Transverse colon (tissue), 4 donors: ENCODE data around the gene ARNT2.

Source experiments
- EP300 ChIP-seq: sonication (generic); formaldehyde crosslinking; IDR thresholded peaks from one replicate; pipeline ENCODE4 v1.6.1; 2017; ENCODE audit warnings: antibody characterized with exemption, low read depth
- POLR2A ChIP-seq: fragments of 450-650 bp; IDR thresholded peaks from one replicate; pipeline ENCODE4 v1.6.1; 2016; ENCODE audit warnings: antibody characterized with exemption, mild to moderate bottlenecking, moderate library complexity
- POLR2AphosphoS5 ChIP-seq, 3 donors: sonication (generic); formaldehyde crosslinking; IDR thresholded peaks; one replicate each; pipeline ENCODE4 v1.6.1; 2016; ENCODE audit warnings: antibody characterized with exemption in 3 of 3
- TF ChIP-seq, protein P1 (sequence below), 5 experiments: fragments of 200-600 bp in 3 of 5; fragments of 450-650 bp in 2 of 5; sonication (generic) in 3 of 5; IDR thresholded peaks; 1 replicate in 2 of 5; 2 replicates in 3 of 5; pipeline ENCODE4 v1.5.1; 2016 to 2017; ENCODE audit warnings: antibody characterized with exemption in 5 of 5, inconsistent platforms in 3 of 5, mild to moderate bottlenecking in 2 of 5, moderate library complexity in 1 of 5

DNA sequence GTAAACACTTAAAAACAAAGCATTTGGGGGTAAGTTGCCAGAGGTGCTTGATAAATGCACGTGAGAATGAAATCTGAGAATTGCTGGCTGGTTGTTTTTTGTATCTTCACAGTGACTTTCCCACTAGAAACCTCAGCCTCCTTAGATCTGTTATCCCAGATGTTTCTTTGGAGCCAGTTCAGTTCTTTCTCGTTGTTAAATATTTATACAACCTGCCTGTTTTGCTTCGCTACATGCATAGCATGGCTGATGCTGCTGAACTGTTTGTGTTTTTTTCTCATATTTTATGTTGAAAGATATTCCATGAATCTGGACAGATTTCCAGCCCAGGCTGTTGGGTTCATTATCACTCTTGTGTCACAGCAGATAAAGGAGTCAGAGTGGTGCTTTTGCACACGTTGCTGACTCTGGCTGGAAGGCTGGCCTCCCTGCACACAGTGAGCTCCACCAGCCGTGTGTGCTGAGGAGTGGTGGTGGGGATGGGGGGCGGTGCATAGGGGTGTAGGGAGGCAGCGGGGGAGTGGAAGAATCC is 80.2 kb downstream of the ARNT2 start:
- TF ChIP-seq, protein P1, sequence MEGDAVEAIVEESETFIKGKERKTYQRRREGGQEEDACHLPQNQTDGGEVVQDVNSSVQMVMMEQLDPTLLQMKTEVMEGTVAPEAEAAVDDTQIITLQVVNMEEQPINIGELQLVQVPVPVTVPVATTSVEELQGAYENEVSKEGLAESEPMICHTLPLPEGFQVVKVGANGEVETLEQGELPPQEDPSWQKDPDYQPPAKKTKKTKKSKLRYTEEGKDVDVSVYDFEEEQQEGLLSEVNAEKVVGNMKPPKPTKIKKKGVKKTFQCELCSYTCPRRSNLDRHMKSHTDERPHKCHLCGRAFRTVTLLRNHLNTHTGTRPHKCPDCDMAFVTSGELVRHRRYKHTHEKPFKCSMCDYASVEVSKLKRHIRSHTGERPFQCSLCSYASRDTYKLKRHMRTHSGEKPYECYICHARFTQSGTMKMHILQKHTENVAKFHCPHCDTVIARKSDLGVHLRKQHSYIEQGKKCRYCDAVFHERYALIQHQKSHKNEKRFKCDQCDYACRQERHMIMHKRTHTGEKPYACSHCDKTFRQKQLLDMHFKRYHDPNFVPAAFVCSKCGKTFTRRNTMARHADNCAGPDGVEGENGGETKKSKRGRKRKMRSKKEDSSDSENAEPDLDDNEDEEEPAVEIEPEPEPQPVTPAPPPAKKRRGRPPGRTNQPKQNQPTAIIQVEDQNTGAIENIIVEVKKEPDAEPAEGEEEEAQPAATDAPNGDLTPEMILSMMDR (IDR thresholded peaks at IDR 0.05) = no peak
- TF ChIP-seq POLR2A (no peak), EP300 (no peak), POLR2AphosphoS5 (IDR thresholded peaks at IDR 0.05) (peak in 1 of 3 donors; percentile 54)
